ENCODE measurements around the gene IDH2.

IDH2 gene

DNA sequence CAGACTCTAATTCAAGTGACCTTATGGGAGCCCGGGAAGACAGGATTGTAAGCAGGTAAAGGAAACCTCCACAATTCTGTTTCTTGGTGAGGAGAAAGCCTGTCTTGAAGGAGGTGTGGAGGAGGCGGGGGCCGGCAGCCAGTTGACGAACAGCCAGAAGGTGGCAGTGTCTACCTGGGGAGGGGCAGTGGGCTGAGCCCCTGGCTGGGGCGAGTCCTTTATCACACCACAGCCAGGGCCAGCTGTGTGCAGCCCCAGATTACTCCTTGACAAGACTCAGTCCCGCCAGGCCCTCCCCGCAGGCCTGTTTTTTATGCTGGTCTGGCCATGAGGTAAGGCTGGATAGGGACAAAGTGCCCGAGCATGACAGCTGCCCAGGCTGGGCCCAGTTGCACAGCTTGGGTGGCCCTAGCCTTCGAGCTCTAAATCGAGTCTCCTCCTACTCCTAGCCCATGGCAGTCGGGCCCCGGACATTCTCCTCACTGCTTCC lies 40.9 kb upstream of the IDH2 start:
- ChIA-PET CTCF (interaction anchor here (0.6 to 15.0 kb wide), 35 partner anchors 8 to 743 kb away, joined by 3 to 275 read pairs (median 4); partner anchors contain the start of gene TTLL13), POLR2A (interaction anchor here (0.6 to 2.8 kb wide), 5 partner anchors 17 to 90 kb away, joined by 3 to 9 read pairs (median 7); partner anchors contain the start of genes CIB1, GDPGP1 and SEMA4B)
- Histone ChIP-seq H3K36me3 (ENCODE audit: control insufficient read depth in 2 of 2, insufficient read depth in 1 of 2, low read length in 2 of 2) (no peaks in the 10 kb centered on the region), H3K4me1 (ENCODE audit: control insufficient read depth, insufficient read depth, low read length) (no peaks in the 10 kb centered on the region), H3K27ac (ENCODE audit: extremely low read depth, low read depth, low read length) (no peak overlapping the region), H3K9me3 (ENCODE audit: control insufficient read depth, insufficient read depth, low read depth, low read length) (no peaks in the 10 kb centered on the region), H3K4me3 (ENCODE audit: low read depth, low read length) (no peak overlapping the region)
- TF ChIP-seq RBAK (tag by site-specific recombination; IDR thresholded peaks at IDR 0.05): no peak
- no peak for TF ChIP-seq ZNF560 (tag by site-specific recombination; IDR thresholded peaks at IDR 0.05; ENCODE audit: borderline replicate concordance)
- TF ChIP-seq ZBTB44 (tag by site-specific recombination; IDR thresholded peaks at IDR 0.05): no peak
- no peak for TF ChIP-seq ZNF837 (tag by site-specific recombination; IDR thresholded peaks at IDR 0.05)
- TF ChIP-seq, protein P1, sequence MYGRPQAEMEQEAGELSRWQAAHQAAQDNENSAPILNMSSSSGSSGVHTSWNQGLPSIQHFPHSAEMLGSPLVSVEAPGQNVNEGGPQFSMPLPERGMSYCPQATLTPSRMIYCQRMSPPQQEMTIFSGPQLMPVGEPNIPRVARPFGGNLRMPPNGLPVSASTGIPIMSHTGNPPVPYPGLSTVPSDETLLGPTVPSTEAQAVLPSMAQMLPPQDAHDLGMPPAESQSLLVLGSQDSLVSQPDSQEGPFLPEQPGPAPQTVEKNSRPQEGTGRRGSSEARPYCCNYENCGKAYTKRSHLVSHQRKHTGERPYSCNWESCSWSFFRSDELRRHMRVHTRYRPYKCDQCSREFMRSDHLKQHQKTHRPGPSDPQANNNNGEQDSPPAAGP (tag by site-specific recombination; IDR thresholded peaks at IDR 0.05): no peak
- peak; percentile 72 for TF ChIP-seq ZNF600 (tag by site-specific recombination; IDR thresholded peaks at IDR 0.05)
- TF ChIP-seq ZNF624 (tag by site-specific recombination; IDR thresholded peaks at IDR 0.05): no peak
- TF ChIP-seq ZNF610 (tag by site-specific recombination; IDR thresholded peaks at IDR 0.05; ENCODE audit: borderline replicate concordance): no peak
- no peak for TF ChIP-seq ZNF670 (tag by site-specific recombination; IDR thresholded peaks at IDR 0.05; ENCODE audit: low read depth)
- TF ChIP-seq ZNF521 (tag by site-specific recombination; IDR thresholded peaks at IDR 0.05): no peak
- TF ChIP-seq TCF7L2 (IDR thresholded peaks at IDR 0.05; ENCODE audit: borderline replicate concordance, low read depth, low read length): no peak
- no peak for TF ChIP-seq ZSCAN5A (tag by site-specific recombination; IDR thresholded peaks at IDR 0.05)
- TF ChIP-seq ZNF747 (tag by site-specific recombination; IDR thresholded peaks at IDR 0.05): no peak
- no peak; the same call in 1 of the 2 replicates for TF ChIP-seq ZNF362 (tag by site-specific recombination; IDR thresholded peaks at IDR 0.05)
- no peak for TF ChIP-seq ZNF114 (tag by site-specific recombination; IDR thresholded peaks at IDR 0.05)
- TF ChIP-seq, protein P2, sequence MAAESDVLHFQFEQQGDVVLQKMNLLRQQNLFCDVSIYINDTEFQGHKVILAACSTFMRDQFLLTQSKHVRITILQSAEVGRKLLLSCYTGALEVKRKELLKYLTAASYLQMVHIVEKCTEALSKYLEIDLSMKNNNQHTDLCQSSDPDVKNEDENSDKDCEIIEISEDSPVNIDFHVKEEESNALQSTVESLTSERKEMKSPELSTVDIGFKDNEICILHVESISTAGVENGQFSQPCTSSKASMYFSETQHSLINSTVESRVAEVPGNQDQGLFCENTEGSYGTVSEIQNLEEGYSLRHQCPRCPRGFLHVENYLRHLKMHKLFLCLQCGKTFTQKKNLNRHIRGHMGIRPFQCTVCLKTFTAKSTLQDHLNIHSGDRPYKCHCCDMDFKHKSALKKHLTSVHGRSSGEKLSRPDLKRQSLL (tag by site-specific recombination; IDR thresholded peaks at IDR 0.05): no peak
- no peak for TF ChIP-seq ZNF529 (tag by site-specific recombination; IDR thresholded peaks at IDR 0.05; ENCODE audit: insufficient replicate concordance)
- no peak for TF ChIP-seq ZNF221 (tag by site-specific recombination; IDR thresholded peaks at IDR 0.05; ENCODE audit: borderline replicate concordance)
- TF ChIP-seq, protein P3, sequence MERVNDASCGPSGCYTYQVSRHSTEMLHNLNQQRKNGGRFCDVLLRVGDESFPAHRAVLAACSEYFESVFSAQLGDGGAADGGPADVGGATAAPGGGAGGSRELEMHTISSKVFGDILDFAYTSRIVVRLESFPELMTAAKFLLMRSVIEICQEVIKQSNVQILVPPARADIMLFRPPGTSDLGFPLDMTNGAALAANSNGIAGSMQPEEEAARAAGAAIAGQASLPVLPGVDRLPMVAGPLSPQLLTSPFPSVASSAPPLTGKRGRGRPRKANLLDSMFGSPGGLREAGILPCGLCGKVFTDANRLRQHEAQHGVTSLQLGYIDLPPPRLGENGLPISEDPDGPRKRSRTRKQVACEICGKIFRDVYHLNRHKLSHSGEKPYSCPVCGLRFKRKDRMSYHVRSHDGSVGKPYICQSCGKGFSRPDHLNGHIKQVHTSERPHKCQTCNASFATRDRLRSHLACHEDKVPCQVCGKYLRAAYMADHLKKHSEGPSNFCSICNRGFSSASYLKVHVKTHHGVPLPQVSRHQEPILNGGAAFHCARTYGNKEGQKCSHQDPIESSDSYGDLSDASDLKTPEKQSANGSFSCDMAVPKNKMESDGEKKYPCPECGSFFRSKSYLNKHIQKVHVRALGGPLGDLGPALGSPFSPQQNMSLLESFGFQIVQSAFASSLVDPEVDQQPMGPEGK (tag by site-specific recombination; IDR thresholded peaks at IDR 0.05): peak; percentile 85
- TF ChIP-seq ZNF777 (tag by site-specific recombination; IDR thresholded peaks at IDR 0.05; ENCODE audit: borderline replicate concordance): no peak
- TF ChIP-seq HOXC10 (CRISPR knock-in tag; IDR thresholded peaks at IDR 0.05): no peak
- TF ChIP-seq ZNF626 (tag by site-specific recombination; IDR thresholded peaks at IDR 0.05): no peak
- TF ChIP-seq YY1 (tag by site-specific recombination; IDR thresholded peaks at IDR 0.05): no peak
- TF ChIP-seq ZNF501 (tag by site-specific recombination; IDR thresholded peaks at IDR 0.05): peak; percentile 36; the same call in 1 of the 2 replicates
- TF ChIP-seq ZBTB10 (tag by site-specific recombination; IDR thresholded peaks at IDR 0.05): no peak
- peak; percentile 75; the same call in 1 of the 2 replicates for TF ChIP-seq ZNF561 (tag by site-specific recombination; IDR thresholded peaks at IDR 0.05; ENCODE audit: borderline replicate concordance)
- TF ChIP-seq ZNF2 (tag by site-specific recombination; IDR thresholded peaks at IDR 0.05): 0 out of 2 replicates have a peak, but pooled peaks have one; percentile 34
